ENCODE measurements around the gene KCNMA1.

- no peak for TF ChIP-seq GATA3 (IDR thresholded peaks at IDR 0.05; ENCODE audit: low read depth, low read length)
- no peak for TF ChIP-seq GATA2 (IDR thresholded peaks at IDR 0.05; ENCODE audit: low read depth, low read length)
Measured at GRCh38 chr10:77391605-77392235, 245.9 kb downstream of the KCNMA1 start.

Data from SH-SY5Y (cell line).